WTC11 (cell line): ENCODE data around the gene ACSM3.

Source experiments
- EMX1 ChIP-seq: fragments of 250-450 bp; sonication (Bioruptor Pico); IDR thresholded peaks from 2 replicates; pipeline ENCODE4 v1.8.0; 2021; ENCODE audit warnings: mild to moderate bottlenecking
- NR3C1 ChIP-seq: sonication (generic); formaldehyde crosslinking; conservative IDR thresholded peaks from 2 replicates; pipeline ENCODE4 v1.8.1; 2023; ENCODE audit warnings: low read depth, mild to moderate bottlenecking, missing genetic modification reagents
- ZBTB21 ChIP-seq: sonication (generic); formaldehyde crosslinking; IDR thresholded peaks from 2 replicates; pipeline ENCODE4 v1.8.1; 2023; ENCODE audit warnings: mild to moderate bottlenecking, missing genetic modification reagents, borderline replicate concordance
- ZNF232 ChIP-seq: sonication (generic); formaldehyde crosslinking; IDR thresholded peaks from 2 replicates; pipeline ENCODE4 v1.8.0; 2022; ENCODE audit warnings: mild to moderate bottlenecking, missing genetic modification reagents
- TF ChIP-seq, protein P1 (sequence below): fragments of 200-600 bp; IDR thresholded peaks from 2 replicates; pipeline ENCODE4 v1.8.0; 2022; ENCODE audit warnings: antibody characterized with exemption
- TF ChIP-seq, protein P2 (sequence below): sonication (generic); formaldehyde crosslinking; IDR thresholded peaks from 2 replicates; pipeline ENCODE4 v1.8.1; 2022; ENCODE audit warnings: low read depth, missing genetic modification reagents, borderline replicate concordance
- TF ChIP-seq, protein P3 (sequence below): sonication (generic); formaldehyde crosslinking; IDR thresholded peaks from 2 replicates; pipeline ENCODE4 v1.8.0; 2022; ENCODE audit warnings: mild to moderate bottlenecking, missing genetic modification reagents

DNA sequence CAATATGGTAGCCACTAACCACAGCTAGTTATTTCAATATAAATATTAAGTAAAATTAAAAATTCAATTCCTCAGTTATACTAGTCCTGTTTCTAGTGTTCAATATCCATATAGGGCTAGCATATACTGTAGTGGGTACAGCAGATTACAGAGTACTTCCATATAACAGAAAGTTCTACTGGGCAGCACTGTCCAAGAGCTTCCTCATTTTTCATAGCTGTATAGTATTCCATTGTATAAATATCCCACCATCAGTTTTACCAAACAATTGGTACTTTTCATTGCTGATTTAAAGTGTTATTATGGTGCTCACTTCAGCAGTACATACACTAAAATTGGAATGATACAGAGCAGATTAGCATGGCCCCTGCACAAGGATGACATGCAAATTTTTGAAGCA is 20.4 kb downstream of the ACSM3 start:
- TF ChIP-seq NR3C1 (no peak), ZBTB21 (no peak), EMX1 (CRISPR knock-in tag) (no peak), ZNF232 (no peak)
- TF ChIP-seq, protein P1, sequence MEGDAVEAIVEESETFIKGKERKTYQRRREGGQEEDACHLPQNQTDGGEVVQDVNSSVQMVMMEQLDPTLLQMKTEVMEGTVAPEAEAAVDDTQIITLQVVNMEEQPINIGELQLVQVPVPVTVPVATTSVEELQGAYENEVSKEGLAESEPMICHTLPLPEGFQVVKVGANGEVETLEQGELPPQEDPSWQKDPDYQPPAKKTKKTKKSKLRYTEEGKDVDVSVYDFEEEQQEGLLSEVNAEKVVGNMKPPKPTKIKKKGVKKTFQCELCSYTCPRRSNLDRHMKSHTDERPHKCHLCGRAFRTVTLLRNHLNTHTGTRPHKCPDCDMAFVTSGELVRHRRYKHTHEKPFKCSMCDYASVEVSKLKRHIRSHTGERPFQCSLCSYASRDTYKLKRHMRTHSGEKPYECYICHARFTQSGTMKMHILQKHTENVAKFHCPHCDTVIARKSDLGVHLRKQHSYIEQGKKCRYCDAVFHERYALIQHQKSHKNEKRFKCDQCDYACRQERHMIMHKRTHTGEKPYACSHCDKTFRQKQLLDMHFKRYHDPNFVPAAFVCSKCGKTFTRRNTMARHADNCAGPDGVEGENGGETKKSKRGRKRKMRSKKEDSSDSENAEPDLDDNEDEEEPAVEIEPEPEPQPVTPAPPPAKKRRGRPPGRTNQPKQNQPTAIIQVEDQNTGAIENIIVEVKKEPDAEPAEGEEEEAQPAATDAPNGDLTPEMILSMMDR, result no peak
- TF ChIP-seq, protein P2, sequence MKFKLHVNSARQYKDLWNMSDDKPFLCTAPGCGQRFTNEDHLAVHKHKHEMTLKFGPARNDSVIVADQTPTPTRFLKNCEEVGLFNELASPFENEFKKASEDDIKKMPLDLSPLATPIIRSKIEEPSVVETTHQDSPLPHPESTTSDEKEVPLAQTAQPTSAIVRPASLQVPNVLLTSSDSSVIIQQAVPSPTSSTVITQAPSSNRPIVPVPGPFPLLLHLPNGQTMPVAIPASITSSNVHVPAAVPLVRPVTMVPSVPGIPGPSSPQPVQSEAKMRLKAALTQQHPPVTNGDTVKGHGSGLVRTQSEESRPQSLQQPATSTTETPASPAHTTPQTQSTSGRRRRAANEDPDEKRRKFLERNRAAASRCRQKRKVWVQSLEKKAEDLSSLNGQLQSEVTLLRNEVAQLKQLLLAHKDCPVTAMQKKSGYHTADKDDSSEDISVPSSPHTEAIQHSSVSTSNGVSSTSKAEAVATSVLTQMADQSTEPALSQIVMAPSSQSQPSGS, result no peak
- TF ChIP-seq, protein P3, sequence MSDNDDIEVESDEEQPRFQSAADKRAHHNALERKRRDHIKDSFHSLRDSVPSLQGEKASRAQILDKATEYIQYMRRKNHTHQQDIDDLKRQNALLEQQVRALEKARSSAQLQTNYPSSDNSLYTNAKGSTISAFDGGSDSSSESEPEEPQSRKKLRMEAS, result no peak
